ENCODE results near the gene KCNIP2. TPM values are rescaled to one million over a fixed set of nuclear protein-coding genes. Genes with fewer than 3 reads are reported as not detected.

KCNIP2 gene
- polyA plus RNA-seq, 3 donors from 2014 or later = not detected

Other genes starting within 250 kb of the KCNIP2 start
- gene FBXW4, start 148.6 kb downstream of the KCNIP2 start, polyA plus RNA-seq = 1 to 10 TPM; 3.8 to 9.7 (median 6.1) TPM
- gene FGF8, start 67.7 kb downstream of the KCNIP2 start, polyA plus RNA-seq = not detected
- 1 to 10 TPM; 1.5 to 8.8 (median 4.7) TPM for gene NPM3, start 60.4 kb downstream of the KCNIP2 start, polyA plus RNA-seq
- 10 to 100 TPM; 32.0 to 57.0 (median 46.6) TPM for gene OGA, start 25.4 kb downstream of the KCNIP2 start, polyA plus RNA-seq
- gene ARMH3, start 212.4 kb upstream of the KCNIP2 start, polyA plus RNA-seq = 10 to 100 TPM; 14.4 to 19.8 (median 17.5) TPM
- gene HPS6, start 221.5 kb upstream of the KCNIP2 start, polyA plus RNA-seq = 10 to 100 TPM; 33.3 to 38.4 (median 34.0) TPM

Data from immature natural killer cell (primary cell).